ENCODE measurements around the gene PTPRD.
"Not testable (repeated sequence)": the region's sequence is repeated elsewhere in the genome, so short reads cannot be mapped to it uniquely, and the experiment has no call there.

The PTPRD gene

GRCh38 chr9:8946461-8946860 is 1666.3 kb downstream of the PTPRD start:
- no peak for DNase-seq

GRCh38 chr9:8943392-8943791 is 1669.4 kb downstream of the PTPRD start:
- no peak for DNase-seq

DNA sequence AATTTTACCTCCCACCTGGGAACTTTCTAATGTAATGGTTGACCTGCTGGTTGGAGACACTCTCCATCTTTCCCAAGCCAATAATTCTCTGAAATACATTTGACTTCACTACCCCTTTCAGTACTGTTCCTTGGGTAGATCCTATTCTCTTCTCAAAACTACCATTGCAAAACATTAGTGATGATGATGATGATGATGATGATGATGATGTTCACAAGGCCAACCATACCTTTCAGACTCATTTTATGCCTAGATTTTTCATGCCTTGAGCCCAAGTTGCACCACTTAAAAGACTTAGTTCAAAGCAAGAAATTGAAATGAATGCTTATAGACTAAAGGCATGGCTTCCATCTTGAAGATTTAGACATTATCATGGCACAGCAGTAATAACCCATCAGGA is 1672.2 kb downstream of the PTPRD start:
- DNase-seq = no peak

- DNase-seq = no peak
Observed at GRCh38 chr9:8926461-8926860, 1686.3 kb downstream of the PTPRD start.

- DNase-seq = no peak
Observed at GRCh38 chr9:8924562-8924961, 1688.2 kb downstream of the PTPRD start.

DNA sequence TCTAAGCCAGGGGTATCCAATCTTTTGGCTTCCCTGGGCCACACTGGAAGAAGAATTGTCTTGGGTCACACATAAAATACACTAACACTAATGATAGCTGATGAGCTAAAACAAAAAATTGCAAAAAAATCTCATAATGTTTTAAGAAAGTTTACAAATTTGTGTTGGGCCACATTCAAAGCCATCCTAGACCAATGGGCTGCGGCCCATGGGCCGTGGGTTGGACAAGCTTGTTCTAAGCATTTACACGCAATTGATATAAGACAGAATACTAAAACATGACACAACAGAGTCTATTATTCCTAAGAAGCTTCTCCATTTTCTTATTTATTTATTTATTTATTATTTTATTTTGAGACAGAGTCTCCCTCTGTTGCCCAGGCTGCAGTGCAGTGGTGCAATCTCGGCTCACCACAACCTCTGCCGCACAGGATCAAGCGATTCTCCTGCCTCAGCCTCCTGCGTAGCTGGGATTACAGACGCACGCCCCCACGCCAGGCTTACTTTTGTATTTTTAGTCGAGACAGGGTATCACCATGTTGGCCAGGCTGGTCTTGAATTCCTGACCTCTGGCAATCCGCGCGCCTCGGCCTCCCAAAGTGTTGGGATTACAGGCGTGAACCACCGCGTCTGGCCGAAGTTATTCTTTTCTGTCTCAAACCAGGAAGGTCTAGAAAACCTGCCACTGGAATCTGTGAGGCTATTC is 1692.2 kb downstream of the PTPRD start:
- not testable (repeated sequence) for DNase-seq

DNA sequence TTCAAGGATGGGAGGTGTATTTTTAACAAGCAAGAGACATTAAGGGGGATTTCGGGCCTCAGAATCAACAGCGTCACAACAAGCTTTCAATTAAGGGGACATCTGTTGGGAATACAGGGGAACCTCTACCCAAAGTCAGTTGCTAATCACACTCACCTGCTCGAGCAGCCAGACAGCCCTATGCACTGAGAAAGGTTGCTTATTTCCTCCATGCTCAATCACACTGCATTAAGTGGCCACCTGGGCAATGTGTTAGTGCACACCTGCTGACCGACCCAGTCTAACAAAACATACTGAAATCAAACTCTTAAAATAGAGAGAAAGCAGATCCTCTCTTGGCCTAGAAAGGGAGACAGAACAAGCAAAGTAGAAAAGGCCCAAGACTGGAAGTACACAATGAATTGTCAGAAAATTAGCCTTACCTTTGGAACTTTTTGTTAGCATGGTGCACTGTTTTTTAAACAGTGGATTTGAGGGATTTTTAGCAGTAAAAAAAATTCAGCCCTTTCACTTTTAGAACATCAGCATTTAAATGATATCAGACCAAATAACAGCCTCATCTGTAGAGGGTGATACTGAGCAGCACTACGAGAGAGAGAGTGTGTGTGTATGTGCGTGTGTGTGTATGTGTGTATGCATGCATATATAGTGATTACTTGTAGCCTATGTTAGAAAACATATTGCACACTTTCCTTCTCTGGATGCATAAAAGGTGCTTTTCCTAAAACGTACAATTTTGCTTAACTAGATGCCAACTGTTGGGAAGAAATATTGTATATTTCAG is 1694.7 kb downstream of the PTPRD start:
- no peak for DNase-seq

DNA sequence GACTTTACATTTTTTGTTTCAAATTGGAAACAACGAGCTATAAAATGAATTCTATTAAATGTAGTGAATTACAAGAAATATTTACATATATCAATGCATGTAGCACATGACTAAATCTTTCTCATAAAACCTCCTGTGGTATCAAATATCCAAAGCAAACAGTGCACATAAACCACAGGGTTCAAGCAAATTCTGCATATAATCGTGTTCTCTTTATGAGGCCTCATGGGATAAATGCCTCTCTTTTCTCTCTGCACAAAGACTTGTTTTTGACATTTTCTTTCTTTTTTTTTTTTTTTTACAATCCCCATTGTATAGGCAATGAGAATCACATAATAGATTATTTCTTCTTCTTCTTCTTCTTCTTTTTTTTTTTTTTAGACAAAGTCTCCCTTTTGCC is 1696.0 kb downstream of the PTPRD start:
- no peak for DNase-seq

DNA sequence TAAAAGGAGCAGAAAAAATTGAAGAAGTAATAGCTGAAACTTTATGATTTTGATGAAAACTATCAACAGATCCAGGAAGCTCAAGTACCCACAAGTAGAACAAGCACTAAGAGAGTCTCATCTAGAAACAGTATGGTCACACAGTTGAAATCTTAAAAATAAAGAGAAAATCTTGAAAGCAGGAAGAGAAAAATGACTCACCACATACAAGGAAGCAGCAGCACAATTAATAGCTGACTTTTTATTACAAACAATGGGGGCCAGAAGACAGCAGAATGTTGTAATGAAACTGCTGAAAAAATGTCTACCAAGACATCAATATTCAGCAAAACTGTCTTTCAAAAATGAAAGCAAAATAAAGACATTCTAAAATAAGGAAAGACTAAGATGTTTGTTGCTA is 1704.9 kb downstream of the PTPRD start:
- DNase-seq = no peak

- no peak for DNase-seq
Observed at GRCh38 chr9:8905731-8906130, 1707.1 kb downstream of the PTPRD start.

DNA sequence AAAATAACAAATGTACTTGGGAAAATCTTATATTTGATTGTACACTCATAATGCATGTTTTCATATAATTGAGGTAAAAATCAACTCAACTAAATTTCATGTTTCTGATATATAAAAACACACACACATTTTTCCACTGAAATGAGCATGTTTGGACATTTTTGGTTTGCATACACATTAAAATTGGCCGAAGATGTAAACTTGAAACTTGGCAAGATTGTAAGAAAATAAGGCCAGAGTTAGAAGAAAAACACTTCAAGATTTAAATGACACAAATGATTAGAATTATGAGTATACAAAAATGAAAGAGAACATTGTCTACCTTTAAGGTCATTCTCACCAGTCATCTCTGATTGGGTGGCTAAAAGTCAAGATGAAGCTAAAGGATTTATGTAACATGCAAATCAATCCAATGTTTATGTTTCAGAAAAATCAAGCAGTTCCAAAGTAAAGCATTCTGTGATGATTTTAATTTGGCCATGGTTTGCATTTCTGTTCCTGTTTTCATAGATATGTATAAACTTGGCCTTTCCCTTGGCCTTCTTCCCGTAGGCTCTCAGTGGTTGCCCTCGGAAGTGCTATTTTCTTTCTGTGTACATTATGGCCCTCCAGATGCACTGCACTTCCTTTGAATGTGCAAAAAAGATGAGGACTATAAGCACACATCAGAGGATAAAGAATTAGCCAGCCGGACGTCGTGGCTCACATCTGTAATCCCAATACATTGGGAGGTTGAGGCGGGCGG is 1707.9 kb downstream of the PTPRD start:
- no peak for DNase-seq

- no peak for DNase-seq
Observed at GRCh38 chr9:8903077-8903476, 1709.7 kb downstream of the PTPRD start.

DNA sequence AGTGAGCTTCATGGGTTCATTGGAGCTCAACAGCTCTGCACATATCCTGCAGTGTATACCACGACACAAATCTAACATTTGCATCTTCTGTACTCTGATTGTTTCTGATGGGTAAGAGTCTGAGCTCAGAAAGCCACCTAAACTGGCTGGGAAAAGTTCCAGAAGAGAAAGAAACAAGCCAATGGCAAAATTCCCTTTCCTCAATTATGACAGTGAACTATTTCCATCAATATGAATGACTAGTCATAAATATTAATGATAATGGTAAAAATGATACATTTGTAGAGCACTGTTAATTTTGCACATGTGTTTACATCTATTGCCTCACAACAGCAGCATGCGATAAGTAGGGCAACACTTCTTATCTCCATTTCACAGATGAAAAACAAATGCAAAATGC is 1711.7 kb downstream of the PTPRD start:
- DNase-seq = no peak

- DNase-seq = no peak
Observed at GRCh38 chr9:8899511-8899910, 1713.3 kb downstream of the PTPRD start.

DNA sequence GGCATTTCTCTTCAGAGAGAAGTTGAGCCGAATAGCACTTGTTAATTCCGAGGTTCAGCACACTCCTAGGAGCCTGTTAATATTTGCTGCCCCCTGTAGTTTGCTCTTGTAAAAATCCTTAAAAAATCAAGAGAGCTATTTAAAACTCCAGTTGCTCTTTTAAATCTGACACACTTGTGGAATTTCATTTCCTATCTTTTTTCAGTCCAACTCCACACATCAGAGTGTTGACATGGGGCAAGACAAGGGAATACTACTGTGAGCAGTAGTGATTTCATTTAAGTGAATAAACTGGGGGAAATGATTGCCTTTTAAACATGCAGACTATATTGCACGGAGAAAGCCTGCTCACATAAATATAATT is 1717.0 kb downstream of the PTPRD start:
- DNase-seq = peak; percentile 41

DNA sequence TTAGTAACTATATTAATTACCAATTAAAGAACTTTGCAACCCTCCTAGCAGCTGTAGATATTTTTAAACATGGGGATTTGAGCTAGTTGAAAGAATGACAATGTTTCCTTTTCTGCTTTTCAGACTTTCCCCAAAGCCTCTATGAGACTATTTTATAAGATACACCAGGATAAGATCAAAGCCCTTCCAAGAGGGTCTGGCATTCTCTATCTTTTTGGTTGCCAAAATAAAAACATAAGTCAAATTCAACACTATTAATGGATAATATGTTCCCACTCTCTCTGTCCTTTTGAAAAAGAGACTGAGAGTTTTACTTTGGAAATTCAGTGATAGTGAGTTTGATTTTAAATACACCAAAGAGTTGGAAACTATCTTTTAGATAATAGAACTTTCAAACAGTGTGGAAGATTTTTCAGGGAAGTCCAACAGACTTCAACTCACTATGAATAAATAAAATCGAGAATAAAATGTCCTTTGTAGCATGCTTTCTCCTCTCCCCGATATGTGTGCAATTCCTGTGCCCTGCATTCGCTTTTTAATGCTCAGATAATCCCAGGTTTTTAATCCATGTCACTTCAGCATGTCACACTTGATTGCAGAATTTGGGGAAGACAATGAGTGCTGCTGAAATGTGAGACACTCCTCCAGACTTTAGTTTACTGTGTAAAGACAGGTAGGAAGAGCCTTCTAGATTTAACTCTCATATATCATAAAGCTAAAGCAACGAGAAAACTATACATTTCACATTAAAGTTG is 1717.5 kb downstream of the PTPRD start:
- DNase-seq = no peak

- no peak for DNase-seq
Observed at GRCh38 chr9:8890695-8891094, 1722.1 kb downstream of the PTPRD start.

DNA sequence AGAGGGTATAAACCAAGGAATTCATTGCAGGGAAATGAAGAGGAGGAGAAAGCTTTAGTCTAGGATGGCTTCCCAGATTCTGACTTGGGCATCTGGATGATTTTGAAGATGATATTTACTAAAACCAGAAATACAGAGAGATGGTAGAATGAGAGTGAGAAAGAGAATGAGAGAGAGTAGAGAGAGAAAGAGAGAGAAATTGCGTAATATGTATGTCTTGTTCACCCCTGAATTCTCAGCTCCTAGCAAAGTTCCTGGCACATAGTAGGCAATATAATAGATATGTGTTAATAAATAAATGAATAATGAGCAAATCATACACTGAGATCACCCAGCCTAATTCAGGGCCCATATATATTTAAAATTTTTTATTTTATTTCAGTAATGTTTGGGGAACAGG is 1723.7 kb downstream of the PTPRD start:
- DNase-seq = no peak

DNA sequence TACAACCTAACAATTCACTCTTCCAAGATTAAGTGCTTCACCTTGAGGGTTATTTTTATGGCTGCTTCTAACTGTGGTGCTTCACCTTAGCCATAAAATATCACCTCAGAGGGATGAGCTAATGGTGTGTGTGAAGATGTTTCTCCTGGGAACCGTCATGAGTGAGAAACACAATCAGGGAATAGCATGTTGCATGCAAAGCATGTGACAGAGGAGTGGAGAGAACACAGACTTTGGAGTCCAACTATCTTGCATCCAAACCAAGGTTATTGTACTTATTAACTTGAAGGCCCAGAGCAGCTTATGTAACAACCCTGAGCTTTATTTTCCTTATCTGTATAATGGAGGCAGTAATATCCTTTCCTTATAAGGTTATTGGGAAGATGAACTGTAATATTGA is 1724.2 kb downstream of the PTPRD start:
- DNase-seq = no peak

DNA sequence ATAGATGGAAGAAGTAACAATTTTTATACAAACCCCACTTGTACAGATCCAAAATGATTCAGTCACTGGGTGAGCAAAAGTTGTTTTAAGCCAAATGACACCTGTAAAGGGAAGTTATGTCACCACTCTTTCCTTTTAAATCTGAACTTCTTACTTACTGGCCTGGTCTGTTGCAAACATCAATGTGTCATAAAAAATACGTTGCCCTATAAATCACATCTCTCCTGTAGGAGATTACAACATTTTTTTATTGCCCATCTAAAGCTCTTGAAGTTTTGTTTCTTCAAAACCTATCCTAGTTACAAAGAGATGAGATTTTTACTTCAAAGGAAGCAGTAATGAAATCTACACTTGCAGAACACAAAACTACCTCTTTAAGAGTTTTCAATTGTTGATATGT is 1725.4 kb downstream of the PTPRD start:
- no peak for DNase-seq

GRCh38 chr9:8883321-8883720 is 1729.5 kb downstream of the PTPRD start:
- DNase-seq = no peak

- no peak for DNase-seq
Observed at GRCh38 chr9:8880060-8880459, 1732.7 kb downstream of the PTPRD start.

- DNase-seq = no peak
Observed at GRCh38 chr9:8879284-8879683, 1733.5 kb downstream of the PTPRD start.

Data from NCI-H1694 (cell line).